Measurements from ENCODE around the gene DRICH1. TPM values are rescaled to one million over a fixed set of nuclear protein-coding genes. Genes with fewer than 3 reads are reported as not detected.

DRICH1 gene
- total RNA-seq, 2 donors from 2014 or later, result 0.35 to 0.79 TPM

DNA sequence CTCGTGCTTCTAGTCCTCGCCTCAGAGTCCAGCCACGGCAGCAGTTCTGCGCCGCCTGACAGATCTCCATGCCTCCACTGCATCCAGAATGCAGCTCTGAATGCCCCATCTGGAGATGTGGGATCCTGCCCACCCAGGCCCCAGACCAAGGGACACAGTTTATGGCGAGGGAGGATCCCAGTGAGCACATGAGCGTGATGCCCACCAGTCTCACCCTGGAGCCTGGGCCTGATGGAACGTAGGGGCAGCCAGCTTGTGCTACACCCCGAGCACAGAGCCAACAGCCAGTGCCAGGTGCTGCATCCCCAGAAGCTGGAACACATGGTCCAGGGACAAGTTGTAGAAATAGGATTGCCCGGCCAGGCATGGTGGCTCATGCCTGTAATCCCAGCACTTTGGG is 62.4 kb downstream of the DRICH1 start:
- Histone ChIP-seq H3K9me3 (no peaks in the 10 kb centered on the region), H3K27ac (no peak overlapping the region), H3K9ac (ENCODE audit: low read depth in 2 of 2, low read length in 2 of 2) (no peak overlapping the region), H3K4me1 (no peaks in the 10 kb centered on the region), H3K36me3 (no peaks in the 10 kb centered on the region), H3K4me3 (no peak overlapping the region), H3K27me3 (peaks cover 20% of the 10 kb centered on the region)
- intact Hi-C loops (cut with DNase I), result no loop called here
- no peak for DNase-seq
- TF ChIP-seq, protein P1, sequence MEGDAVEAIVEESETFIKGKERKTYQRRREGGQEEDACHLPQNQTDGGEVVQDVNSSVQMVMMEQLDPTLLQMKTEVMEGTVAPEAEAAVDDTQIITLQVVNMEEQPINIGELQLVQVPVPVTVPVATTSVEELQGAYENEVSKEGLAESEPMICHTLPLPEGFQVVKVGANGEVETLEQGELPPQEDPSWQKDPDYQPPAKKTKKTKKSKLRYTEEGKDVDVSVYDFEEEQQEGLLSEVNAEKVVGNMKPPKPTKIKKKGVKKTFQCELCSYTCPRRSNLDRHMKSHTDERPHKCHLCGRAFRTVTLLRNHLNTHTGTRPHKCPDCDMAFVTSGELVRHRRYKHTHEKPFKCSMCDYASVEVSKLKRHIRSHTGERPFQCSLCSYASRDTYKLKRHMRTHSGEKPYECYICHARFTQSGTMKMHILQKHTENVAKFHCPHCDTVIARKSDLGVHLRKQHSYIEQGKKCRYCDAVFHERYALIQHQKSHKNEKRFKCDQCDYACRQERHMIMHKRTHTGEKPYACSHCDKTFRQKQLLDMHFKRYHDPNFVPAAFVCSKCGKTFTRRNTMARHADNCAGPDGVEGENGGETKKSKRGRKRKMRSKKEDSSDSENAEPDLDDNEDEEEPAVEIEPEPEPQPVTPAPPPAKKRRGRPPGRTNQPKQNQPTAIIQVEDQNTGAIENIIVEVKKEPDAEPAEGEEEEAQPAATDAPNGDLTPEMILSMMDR (IDR thresholded peaks at IDR 0.05), result no peak

GRCh38 chr22:23569291-23569690 is 62.8 kb downstream of the DRICH1 start:
- no peak for DNase-seq
- TF ChIP-seq, protein P1 (IDR thresholded peaks at IDR 0.05), result no peak
- H3K27me3 ChIP-seq, result peaks cover 20% of the 10 kb centered on the region
- no peaks in the 10 kb centered on the region for H3K36me3 ChIP-seq
- no peaks in the 10 kb centered on the region for H3K9me3 ChIP-seq
- no peaks in the 10 kb centered on the region for H3K4me1 ChIP-seq
- no peak overlapping the region for H3K4me3 ChIP-seq
- no peak overlapping the region for H3K27ac ChIP-seq
- no peak overlapping the region for H3K9ac ChIP-seq (ENCODE audit: low read depth in 2 of 2, low read length in 2 of 2)
- intact Hi-C loops (cut with DNase I), result no loop called here

DNA sequence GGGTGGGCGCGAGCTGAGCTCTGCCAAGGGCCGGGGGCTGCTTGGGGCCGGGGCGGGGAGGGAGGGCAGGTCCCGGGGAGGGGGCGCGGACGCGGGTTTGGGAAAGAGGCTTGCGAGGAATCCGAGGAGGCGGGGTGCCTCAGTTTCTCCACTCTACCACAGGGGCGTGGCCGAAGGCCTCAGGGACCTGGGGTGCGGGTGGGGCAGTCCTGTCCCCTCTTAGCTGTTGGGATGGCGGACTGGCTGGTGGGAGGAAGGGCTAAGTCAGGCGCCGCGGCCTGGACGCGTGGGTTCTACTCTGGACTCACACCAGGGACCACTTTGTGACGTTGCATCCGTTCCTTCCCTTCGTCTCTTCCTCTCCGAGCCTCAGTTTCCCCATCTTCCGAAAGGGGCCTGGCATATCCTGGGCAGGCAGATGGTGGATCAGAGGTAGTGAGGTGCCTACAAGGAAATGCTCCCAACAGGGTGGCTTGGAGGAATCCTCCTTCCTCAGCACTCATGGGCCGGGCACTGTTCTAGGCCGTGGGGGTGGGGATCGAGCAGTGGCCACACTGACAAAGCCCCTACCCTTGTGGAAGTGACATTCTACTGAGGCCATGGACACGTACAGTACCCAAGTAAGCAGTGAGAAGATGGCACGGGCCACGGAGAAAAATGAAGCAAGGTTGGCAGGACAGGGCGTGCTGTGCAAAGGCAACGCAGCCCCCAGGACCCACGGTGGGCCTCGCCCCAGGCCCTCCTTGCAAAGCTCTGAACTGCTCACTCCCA is 65.2 kb downstream of the DRICH1 start:
- DNase-seq, result no peak
- no peaks in the 10 kb centered on the region for H3K36me3 ChIP-seq

GRCh38 chr22:23565915-23566704 is 66.0 kb downstream of the DRICH1 start:
- Histone ChIP-seq H3K4me3 (peak overlapping the region; percentile 27), H3K9me3 (no peaks in the 10 kb centered on the region), H3K9ac (ENCODE audit: low read depth in 2 of 2, low read length in 2 of 2) (no peak overlapping the region), H3K27ac (no peak overlapping the region), H3K27me3 (peaks cover 20% of the 10 kb centered on the region), H3K36me3 (no peaks in the 10 kb centered on the region), H3K4me1 (no peaks in the 10 kb centered on the region)
- intact Hi-C loops (cut with DNase I), result no loop called here
- TF ChIP-seq, protein P1 (IDR thresholded peaks at IDR 0.05), result no peak
- no peak for DNase-seq

More for the DNA sequence above, 65.2 kb downstream of the DRICH1 start:
- H3K9me3 ChIP-seq, result no peaks in the 10 kb centered on the region
- H3K9ac ChIP-seq (ENCODE audit: low read depth in 2 of 2, low read length in 2 of 2), result no peak overlapping the region
- no peaks in the 10 kb centered on the region for H3K4me1 ChIP-seq
- TF ChIP-seq, protein P1 (IDR thresholded peaks at IDR 0.05), result no peak
- intact Hi-C loops (cut with DNase I), result no loop called here
- H3K4me3 ChIP-seq, result no peak overlapping the region
- H3K27ac ChIP-seq, result no peak overlapping the region
- peaks cover 20% of the 10 kb centered on the region for H3K27me3 ChIP-seq

GRCh38 chr22:23565305-23565914 is 66.7 kb downstream of the DRICH1 start:
- TF ChIP-seq, protein P1 (IDR thresholded peaks at IDR 0.05), result no peak
- Histone ChIP-seq H3K9me3 (no peaks in the 10 kb centered on the region), H3K27me3 (peaks cover 20% of the 10 kb centered on the region), H3K4me1 (no peaks in the 10 kb centered on the region), H3K27ac (no peak overlapping the region), H3K36me3 (no peaks in the 10 kb centered on the region), H3K4me3 (peak overlapping the region; percentile 27), H3K9ac (ENCODE audit: low read depth in 2 of 2, low read length in 2 of 2) (no peak overlapping the region)
- peak; percentile 28 for DNase-seq
- intact Hi-C loops (cut with DNase I), result no loop called here
